ENCODE data around the gene RGS7.
"Not testable (repeated sequence)": the region's sequence is repeated elsewhere in the genome, so short reads cannot be mapped to it uniquely, and the experiment has no call there.

RGS7 gene

DNA sequence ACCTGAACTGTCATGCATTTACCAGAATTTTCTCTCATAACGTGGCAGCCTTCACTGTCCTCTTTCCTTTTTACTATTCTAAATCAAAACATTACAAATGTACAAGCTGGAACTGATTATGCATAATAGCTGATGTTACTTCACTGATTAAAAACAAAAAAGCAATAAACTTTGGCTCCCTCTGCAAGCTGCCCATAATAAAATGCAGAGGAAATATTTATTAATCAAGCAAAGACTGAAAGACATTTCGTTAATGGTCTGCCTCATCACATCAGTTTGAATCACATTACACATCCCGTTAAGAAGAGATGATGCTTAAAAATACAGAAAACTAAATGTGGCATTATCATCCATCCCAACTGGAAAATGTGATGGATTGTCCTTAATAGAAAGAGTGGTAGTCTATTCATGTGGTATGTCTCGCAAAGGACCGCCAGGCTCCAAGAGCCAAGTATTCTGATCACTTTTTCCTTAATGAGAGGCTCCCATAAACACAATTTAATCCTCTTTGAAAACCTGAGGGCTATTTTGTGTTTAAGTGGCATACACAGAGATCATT lies 225.3 kb downstream of the RGS7 start:
- DNase-seq = no peak

DNA sequence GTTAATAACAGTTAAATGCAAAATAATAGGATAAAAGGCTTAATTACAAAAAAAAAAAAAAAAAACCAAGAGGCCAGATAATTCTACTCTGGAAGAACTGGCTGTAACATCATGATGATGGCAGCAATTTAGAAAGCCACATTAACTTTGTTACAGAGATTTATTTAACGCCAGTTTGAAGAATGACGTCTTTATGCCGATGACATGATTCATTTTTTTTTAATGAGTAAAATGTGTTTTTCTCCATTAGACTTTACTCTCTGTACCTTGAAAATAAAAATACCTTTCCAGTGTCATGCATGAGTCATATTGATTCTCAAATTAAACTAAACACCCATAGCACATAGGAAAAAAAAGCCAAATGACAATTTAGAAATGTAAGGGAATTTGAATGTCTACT lies 226.1 kb downstream of the RGS7 start:
- DNase-seq = no peak

DNA sequence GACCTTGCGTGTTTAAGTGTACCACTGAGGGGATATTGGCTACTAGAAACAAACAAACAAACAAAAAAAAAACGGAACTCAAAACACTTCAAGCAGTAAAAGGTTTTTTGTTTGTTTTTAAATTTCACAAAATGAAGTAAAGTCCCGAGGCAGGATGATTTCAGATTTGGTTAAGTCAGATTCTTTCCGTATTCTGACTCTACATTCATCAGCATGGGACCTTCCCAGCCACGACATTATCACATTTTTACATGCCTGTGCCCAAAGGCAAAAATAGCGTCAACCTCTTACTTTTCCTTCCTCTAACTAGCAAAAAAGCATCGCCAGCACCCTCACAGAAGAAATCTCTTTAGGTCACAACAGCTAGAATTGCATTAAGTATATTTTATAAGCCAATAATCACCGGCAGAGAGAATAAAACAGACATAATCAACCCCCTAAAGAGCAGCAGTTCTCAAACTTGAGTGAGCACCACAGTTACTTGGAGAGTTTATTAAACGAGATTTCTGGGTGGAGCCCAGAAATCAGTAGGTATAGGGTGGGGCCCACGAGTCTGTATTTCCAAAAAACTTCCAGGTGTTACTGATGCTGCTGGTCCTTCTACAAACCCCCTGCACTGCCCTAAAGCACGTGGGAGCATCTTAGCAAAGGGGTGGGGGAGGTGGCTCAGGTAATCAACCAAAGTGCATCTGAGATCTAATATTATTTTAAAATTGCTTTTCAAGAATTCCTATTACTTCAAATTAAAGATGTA lies 227.6 kb downstream of the RGS7 start:
- no peak for DNase-seq

- DNase-seq = no peak
Observed at GRCh38 chr1:241125286-241125685, 231.7 kb downstream of the RGS7 start.

DNA sequence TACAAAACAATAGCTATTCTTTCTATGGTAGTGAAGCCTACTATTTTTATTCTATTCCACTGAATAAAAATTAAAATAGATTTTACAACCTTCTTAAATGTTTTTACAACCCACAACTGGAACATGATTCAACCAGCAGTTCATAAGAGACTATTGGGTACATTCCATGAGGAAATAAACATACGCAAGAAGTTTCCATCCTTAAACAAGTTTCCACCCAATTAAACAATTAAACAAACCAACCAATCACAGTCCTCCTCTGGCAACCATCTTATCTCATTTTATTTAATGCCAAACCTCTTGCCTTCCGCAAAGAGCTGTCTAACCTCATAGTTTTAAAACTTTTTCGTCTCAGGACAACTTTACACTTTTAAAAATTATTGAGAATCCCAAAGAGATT lies 239.0 kb downstream of the RGS7 start:
- DNase-seq = no peak

DNA sequence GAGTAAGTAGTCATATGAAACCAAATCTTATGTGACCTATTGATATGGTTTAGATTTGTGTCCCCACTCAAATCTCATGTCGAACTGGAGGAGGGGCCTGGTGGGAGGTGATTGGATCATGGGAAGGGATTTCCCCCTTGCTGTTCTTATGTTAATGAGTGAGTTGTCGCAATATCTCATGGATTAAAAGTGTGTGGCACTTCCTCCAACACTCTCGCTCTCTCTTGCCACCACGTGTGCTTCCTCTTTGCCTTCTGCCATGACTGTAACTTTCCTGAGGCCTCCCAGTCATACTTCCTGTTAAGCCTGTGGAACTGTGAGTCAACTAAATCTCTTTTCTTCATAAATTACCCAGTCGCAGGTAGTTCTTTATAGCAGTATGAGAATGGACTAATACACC lies 241.2 kb downstream of the RGS7 start:
- no peak for DNase-seq

GRCh38 chr1:241114699-241115233 lies 242.2 kb downstream of the RGS7 start:
- no peak for DNase-seq

DNA sequence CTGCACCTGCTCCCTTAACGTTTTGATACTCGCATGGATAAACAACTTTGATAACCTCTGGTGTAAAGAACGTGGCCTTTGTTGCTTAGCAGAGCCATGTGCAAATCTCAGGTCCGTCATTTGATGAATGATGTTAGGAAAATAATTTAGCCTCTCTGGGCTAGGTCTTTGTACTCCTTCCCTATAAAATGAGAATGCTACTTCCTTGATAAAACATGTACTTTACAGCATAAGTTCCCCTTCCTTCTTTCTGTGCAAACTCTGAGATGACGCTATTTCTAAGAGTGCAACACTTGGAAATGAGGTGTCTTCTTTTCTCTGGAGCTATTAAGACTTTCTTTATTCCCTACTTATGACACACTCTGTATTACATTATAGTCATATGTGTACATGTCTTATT lies 243.4 kb downstream of the RGS7 start:
- no peak for DNase-seq

- DNase-seq = no peak
Observed at GRCh38 chr1:241109039-241109438, 248.0 kb downstream of the RGS7 start.

GRCh38 chr1:241105147-241105546 lies 251.9 kb downstream of the RGS7 start:
- DNase-seq = no peak

GRCh38 chr1:241102664-241103063 lies 254.3 kb downstream of the RGS7 start:
- no peak for DNase-seq

DNA sequence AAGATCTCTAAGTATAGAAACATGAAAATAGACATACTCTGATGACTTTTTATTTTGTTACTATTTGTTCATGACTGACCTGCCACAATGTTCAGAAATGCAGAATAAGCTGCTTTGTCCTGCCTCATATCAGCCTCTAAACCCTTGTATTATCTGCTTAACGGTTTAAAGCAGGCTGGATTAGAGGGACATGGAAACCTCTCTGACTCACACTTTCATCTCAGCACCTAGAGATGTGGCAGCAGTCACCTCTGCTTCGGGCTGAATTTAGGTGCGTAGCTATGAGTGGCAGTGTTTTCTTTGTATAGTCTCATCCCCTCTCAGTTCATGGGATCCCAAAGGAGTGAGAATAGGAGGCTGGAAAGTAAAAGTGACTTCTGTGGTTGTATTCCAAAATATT lies 255.4 kb downstream of the RGS7 start:
- DNase-seq = no peak

DNA sequence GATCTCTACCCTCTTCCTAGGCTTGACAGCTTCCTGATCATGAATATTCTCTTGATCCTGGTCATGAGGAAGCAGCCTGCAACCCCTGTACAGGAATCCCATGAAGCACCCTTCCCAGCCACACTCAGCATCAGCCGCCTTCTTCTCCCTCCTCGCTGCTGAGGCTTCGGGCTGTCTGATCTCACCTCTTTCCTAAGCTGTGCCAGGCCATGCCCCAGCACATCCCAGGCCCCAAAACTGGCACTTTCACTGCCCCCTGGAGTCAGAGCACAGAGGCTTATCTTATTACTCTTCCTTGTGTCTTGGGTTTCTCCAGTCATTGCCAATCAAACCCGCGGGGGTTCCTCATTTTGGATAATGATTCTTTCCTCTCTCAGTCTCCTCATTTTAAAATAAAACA lies 259.5 kb downstream of the RGS7 start:
- DNase-seq = no peak

DNA sequence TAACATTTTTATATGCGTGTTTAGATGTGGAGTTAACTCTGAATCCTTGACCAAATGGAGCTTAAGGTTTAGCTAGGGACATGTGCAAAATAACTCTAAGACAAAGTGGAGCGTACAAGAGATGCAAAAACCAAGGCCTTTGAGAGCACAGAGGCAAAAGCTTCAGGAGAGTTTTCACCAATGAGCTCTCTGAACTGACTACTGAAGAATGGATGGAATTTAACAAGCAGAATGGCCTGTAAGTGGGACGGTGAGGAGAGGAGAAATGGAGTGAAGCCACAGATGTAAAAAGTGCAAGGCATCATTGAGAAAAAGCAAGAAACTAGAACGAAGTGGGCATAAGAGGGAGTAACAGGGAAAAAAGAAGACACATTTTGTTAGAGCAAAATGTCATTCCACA lies 260.0 kb downstream of the RGS7 start:
- DNase-seq = no peak

DNA sequence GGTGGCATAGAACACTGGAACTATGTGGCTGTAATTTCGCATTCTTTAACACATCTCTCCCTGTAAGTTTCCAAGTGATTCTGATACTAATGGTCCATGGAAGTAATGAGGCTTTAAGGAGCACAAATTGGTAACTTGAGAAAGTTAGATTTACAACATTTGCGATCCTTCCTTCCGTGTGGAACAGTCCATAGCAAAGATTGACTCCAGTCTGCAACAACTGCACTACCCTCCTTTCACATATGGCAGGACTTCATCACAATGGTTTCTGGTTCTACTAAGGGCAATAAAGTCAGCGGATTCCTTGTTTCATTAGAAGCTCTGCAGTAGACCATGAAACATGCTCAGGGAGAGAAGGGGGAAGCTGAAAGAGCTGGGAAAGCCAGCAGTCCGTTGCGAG lies 261.2 kb downstream of the RGS7 start:
- DNase-seq = no peak

DNA sequence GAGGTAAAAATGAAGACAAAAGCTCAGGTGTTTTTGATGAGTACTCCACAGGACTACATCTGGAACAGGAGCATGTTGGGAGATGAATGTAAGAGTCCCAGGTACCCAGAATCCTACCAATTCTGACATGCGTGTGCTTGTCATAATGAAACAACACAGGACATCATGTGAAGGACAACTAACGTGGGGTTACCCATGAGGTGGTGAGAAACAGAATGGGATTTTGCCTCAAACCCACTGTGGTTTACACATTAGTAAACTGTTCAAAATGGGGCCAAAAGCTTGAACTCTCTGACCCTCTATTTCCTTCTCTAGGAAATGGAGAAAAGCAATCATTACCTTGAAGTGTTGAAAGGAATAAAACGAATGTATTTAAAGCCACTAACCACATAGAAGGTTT lies 266.2 kb downstream of the RGS7 start:
- DNase-seq = no peak

GRCh38 chr1:241089066-241089465 lies 267.9 kb downstream of the RGS7 start:
- not testable (repeated sequence) for DNase-seq

DNA sequence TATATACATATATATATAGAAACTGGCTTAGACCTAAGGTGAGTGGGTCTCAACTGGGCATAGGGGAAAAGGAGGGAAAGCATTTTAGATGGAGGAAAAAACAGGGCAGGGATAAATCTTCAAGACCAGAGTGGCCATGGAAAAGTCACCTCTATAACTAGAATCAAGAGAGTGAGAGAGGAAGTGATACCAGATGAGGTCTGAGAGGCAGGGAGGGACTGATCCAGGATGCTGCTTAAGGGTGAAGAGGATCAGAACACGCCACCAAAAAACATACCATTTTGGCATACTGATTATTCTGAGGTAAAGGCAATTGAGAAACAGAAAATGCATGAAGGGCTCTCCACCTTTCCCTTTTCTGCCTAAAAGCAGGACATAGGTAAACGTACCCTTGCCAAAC lies 268.9 kb downstream of the RGS7 start:
- not testable (repeated sequence) for DNase-seq

- DNase-seq = no peak
Observed at GRCh38 chr1:241086686-241087085, 270.3 kb downstream of the RGS7 start.

GRCh38 chr1:241083285-241083684 lies 273.7 kb downstream of the RGS7 start:
- DNase-seq = no peak

GRCh38 chr1:241081473-241081872 lies 275.5 kb downstream of the RGS7 start:
- no peak for DNase-seq

- no peak for DNase-seq
Observed at GRCh38 chr1:241079459-241079858, 277.5 kb downstream of the RGS7 start.

GRCh38 chr1:241079047-241079446 lies 278.0 kb downstream of the RGS7 start:
- peak; percentile 32 for DNase-seq

DNA sequence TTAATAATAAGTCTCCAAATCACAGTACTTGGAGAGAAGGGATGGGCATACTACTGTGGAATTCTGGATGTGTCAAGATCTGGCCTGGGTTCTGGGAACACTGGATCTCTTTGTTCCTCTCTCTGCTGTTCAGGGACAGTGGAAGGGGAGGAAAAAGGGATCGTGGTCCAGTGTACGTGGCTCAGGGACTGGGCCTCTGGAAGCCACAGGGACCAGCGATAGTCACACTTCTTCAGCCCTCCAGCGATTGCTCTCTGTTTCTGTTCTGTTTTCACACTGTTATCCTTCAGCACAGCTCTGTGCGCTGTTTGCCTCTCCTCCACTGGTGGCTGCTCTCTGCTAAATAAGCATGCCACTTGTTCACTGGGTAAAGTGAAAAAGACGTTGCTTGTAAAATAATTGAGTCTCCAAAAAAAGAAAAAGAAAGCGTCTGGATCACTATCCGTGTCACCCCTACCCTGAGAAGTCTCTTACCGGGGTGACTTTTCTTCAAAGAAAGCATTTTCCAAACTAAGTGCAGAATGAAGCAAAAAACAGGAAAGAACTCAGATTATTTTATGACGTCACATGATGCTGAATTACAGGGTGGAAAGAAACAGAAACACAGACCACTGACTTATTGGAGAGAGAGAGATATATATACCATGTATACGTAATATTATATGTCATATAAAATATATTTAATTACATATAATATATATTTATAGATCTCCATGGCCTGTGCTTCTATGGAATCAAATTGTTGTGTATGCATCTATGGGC lies 279.4 kb downstream of the RGS7 start:
- DNase-seq = no peak

Measured in NCI-H187 treated with DMSO at 0.1 percent for 48 hours (cell line).